A549 (cell line): Measurements from ENCODE around the gene CYP4V2. TPM values are rescaled to one million over a fixed set of nuclear protein-coding genes. Genes with fewer than 3 reads are reported as not detected.

ENCODE experiments used
- ATAC-seq, 2 experiments: fragments of 200-7000 bp in 1 of 2; fragments of >200 bp in 1 of 2; cut with Nextera tagmentation in 1 of 2; cut with Tn5 transposase in 1 of 2; 3 replicates each; pipeline versions ENCODE4 v1.8.0 to v1.9.1; 2018 to 2020; ENCODE audit warnings: mild to moderate bottlenecking in 1 of 2, moderate library complexity in 1 of 2
- CTCF ChIA-PET: fragments of 300-600 bp; sonication (Branson Sonifier 250); formaldehyde crosslinking; extraction: SDS; loops from one replicate; lab custom pipeline; 2021; ENCODE audit warnings: antibody characterized with exemption, inconsistent platforms; lab: Yijun Ruan, JAX
- POLR2A ChIA-PET: fragments of 350-600 bp; formaldehyde crosslinking; extraction: SDS; loops from one replicate; lab custom pipeline; 2021; ENCODE audit warnings: antibody characterized with exemption, inconsistent platforms; lab: Yijun Ruan, JAX
- DNase-seq, 2 experiments: peaks; one replicate each; pipeline versions ENCODE4 v3.0.0 to v3.0.0-alpha.2; 2011 to 2016; ENCODE audit warnings: low read depth in 1 of 2, low spot score in 1 of 2
- FAIRE-seq: peaks from 2 replicates; lab custom pipeline; 2011; peaks lifted over from hg19 to GRCh38; lab: Jason Lieb, UNC
- H3K27ac ChIP-seq, 2 experiments: fragments of >200 bp; sonication (Bioruptor Twin); formaldehyde crosslinking; 3 replicates each; pipeline ENCODE4 v1.5.1; 2016 to 2017
- H3K4me1 ChIP-seq: fragments of >200 bp; sonication (Bioruptor Twin); formaldehyde crosslinking; 3 replicates; pipeline ENCODE4 v1.6.1; 2016
- H3K4me2 ChIP-seq: fragments of >200 bp; sonication (Bioruptor Twin); formaldehyde crosslinking; 3 replicates; pipeline ENCODE4 v1.6.1; 2016
- H3K4me3 ChIP-seq: fragments of >200 bp; sonication (Bioruptor Twin); formaldehyde crosslinking; 3 replicates; pipeline ENCODE4 v1.5.1; 2016
- H3K9me3 ChIP-seq: fragments of >200 bp; sonication (Bioruptor Twin); formaldehyde crosslinking; 3 replicates; pipeline ENCODE4 v1.6.1; 2016
- ATOH8 ChIP-seq: fragments of 250-450 bp; sonication (Bioruptor Pico); IDR thresholded peaks from 2 replicates; pipeline ENCODE4 v1.5.0; 2020; ENCODE audit warnings: low read depth, mild to moderate bottlenecking, moderate library complexity
- BCL3 ChIP-seq: fragments of >200 bp; sonication (Bioruptor Twin); formaldehyde crosslinking; IDR thresholded peaks from 3 replicates; pipeline ENCODE4 v1.6.1; 2016
- BHLHE40 ChIP-seq: IDR thresholded peaks from 2 replicates; pipeline ENCODE4 v1.6.1; 2012; ENCODE audit warnings: low read depth, low read length, inconsistent platforms
- CBX8 ChIP-seq: fragments of 200-600 bp; sonication (generic); IDR thresholded peaks from 2 replicates; pipeline ENCODE4 v1.6.1; 2016
- CHD4 ChIP-seq: fragments of 200-600 bp; sonication (generic); IDR thresholded peaks from 2 replicates; pipeline ENCODE4 v1.6.1; 2016; ENCODE audit warnings: antibody characterized with exemption, mild to moderate bottlenecking, borderline replicate concordance
- EHF ChIP-seq: fragments of 250-450 bp; sonication (Bioruptor Pico); IDR thresholded peaks from 2 replicates; pipeline ENCODE4 v1.5.0; 2020; ENCODE audit warnings: mild to moderate bottlenecking
- EP300 ChIP-seq, 2 experiments: fragments of >200 bp; sonication (Bioruptor Twin); formaldehyde crosslinking; IDR thresholded peaks; 2 replicates in 1 of 2; 3 replicates in 1 of 2; pipeline ENCODE4 v1.6.1; 2016 to 2017
- FOSL2 ChIP-seq, 2 experiments: fragments of 450-650 bp in 1 of 2; fragments of >200 bp in 1 of 2; sonication (Bioruptor Twin) in 1 of 2; formaldehyde crosslinking; IDR thresholded peaks; 2 replicates each; pipeline versions ENCODE4 v1.5.0 to v1.6.1; 2016 to 2020; ENCODE audit warnings: mild to moderate bottlenecking in 1 of 2, moderate library complexity in 1 of 2
- FOXS1 ChIP-seq: fragments of 250-450 bp; sonication (Bioruptor Pico); IDR thresholded peaks from 2 replicates; pipeline ENCODE4 v1.5.0; 2020; ENCODE audit warnings: mild to moderate bottlenecking, moderate library complexity
- HDAC2 ChIP-seq: fragments of 200-600 bp; sonication (generic); IDR thresholded peaks from 2 replicates; pipeline ENCODE4 v1.6.1; 2016
- HES2 ChIP-seq: fragments of >200 bp; sonication (Bioruptor Twin); formaldehyde crosslinking; IDR thresholded peaks from 2 replicates; pipeline ENCODE4 v1.6.1; 2016
- HEYL ChIP-seq: fragments of 250-450 bp; sonication (Bioruptor Pico); IDR thresholded peaks from 2 replicates; pipeline ENCODE4 v1.8.0; 2021; ENCODE audit warnings: mild to moderate bottlenecking, moderate library complexity
- HOXA7 ChIP-seq: fragments of 250-450 bp; sonication (Bioruptor Pico); IDR thresholded peaks from 2 replicates; pipeline ENCODE4 v1.5.0; 2020; ENCODE audit warnings: mild to moderate bottlenecking, moderate library complexity
- KDM1A ChIP-seq: fragments of 200-600 bp; sonication (generic); IDR thresholded peaks from 2 replicates; pipeline ENCODE4 v1.6.1; 2016; ENCODE audit warnings: low read depth, mild to moderate bottlenecking
- MAZ ChIP-seq: fragments of 150-350 bp; IDR thresholded peaks from 2 replicates; pipeline ENCODE4 v1.6.1; 2014; ENCODE audit warnings: antibody characterized with exemption, low read depth, low read length, borderline replicate concordance
- POLR2AphosphoS2 ChIP-seq: conservative IDR thresholded peaks from 2 replicates; pipeline ENCODE4 v1.6.1; 2012; ENCODE audit warnings: low read length, improper control_type of control experiment, inconsistent platforms
- RAD21 ChIP-seq, 2 experiments: fragments of >200 bp in 1 of 2; sonication (Bioruptor Twin) in 1 of 2; formaldehyde crosslinking in 1 of 2; IDR thresholded peaks in 1 of 2; conservative IDR thresholded peaks in 1 of 2; 2 replicates in 1 of 2; 3 replicates in 1 of 2; pipeline ENCODE4 v1.6.1; 2012 to 2018; ENCODE audit warnings: inconsistent platforms in 1 of 2
- RCOR1 ChIP-seq: fragments of 150-350 bp; IDR thresholded peaks from 2 replicates; pipeline ENCODE4 v1.6.1; 2014; ENCODE audit warnings: antibody characterized with exemption, low read length, low read depth
- REST ChIP-seq: fragments of 200-600 bp; sonication (generic); IDR thresholded peaks from 2 replicates; pipeline ENCODE4 v1.6.1; 2016; ENCODE audit warnings: antibody characterized with exemption, mild to moderate bottlenecking, moderate library complexity
- RFX5 ChIP-seq: fragments of 450-650 bp; IDR thresholded peaks from 2 replicates; pipeline ENCODE4 v1.7.1; 2014; ENCODE audit warnings: antibody characterized with exemption, mild to moderate bottlenecking, moderate library complexity
- SREBF2 ChIP-seq: fragments of 450-650 bp; IDR thresholded peaks from 2 replicates; pipeline ENCODE4 v1.6.1; 2014; ENCODE audit warnings: mild to moderate bottlenecking, moderate library complexity
- TFCP2L1 ChIP-seq: fragments of 250-450 bp; sonication (Bioruptor Pico); IDR thresholded peaks from 2 replicates; pipeline ENCODE4 v1.5.0; 2021; ENCODE audit warnings: mild to moderate bottlenecking
- TP53 ChIP-seq: fragments of 250-450 bp; sonication (Bioruptor Pico); IDR thresholded peaks from 2 replicates; pipeline ENCODE4 v1.5.0; 2021; ENCODE audit warnings: mild to moderate bottlenecking, moderate library complexity
- USF2 ChIP-seq: fragments of 450-650 bp; IDR thresholded peaks from 2 replicates; pipeline ENCODE4 v1.6.1; 2014; ENCODE audit warnings: antibody characterized with exemption
- ZFP36 ChIP-seq: fragments of 450-650 bp; IDR thresholded peaks from 2 replicates; pipeline ENCODE4 v1.6.1; 2014; ENCODE audit warnings: borderline replicate concordance; ENCODE audit not compliant: partially characterized antibody
- ZNF302 ChIP-seq: fragments of 250-450 bp; sonication (Bioruptor Pico); IDR thresholded peaks from 2 replicates; pipeline ENCODE4 v1.9.0; 2021; ENCODE audit warnings: inconsistent platforms, mild to moderate bottlenecking, moderate library complexity
- WGBS: methylation state at CpG from one replicate; pipeline ENCODE4 v1.1.6; 2017; ENCODE audit errors: missing lambda C conversion rate; 5-methylcytosine and 5-hydroxymethylcytosine counted together
- polyA plus RNA-seq, 4 experiments: library from polyadenylated mRNA; depleted of rRNA in 3 of 4; stranded (reverse); fragments of >200 nt; fragmentation: RNase III in 1 of 4; extraction: RNeasy Plus Mini Kit Qiagen cat#74134 plus additional on column Dnase treatment in 1 of 4; gene quantifications; 2 replicates in 3 of 4; 3 replicates in 1 of 4; pipeline ENCODE4 v1.2.3, GENCODE V29; 2011 to 2017

CYP4V2 gene
- polyA plus RNA-seq, 2 of the 4 experiments (the other 2 are of a cell fraction): 3.0 to 5.0 TPM

- Histone ChIP-seq H3K9me3 (no peaks in the 10 kb centered on the region; the same call in 2 of the 3 replicates), H3K27ac (no peak overlapping the region), H3K4me1 (no peaks in the 10 kb centered on the region), H3K4me3 (no peak overlapping the region), H3K4me2 (no peak overlapping the region)
- ATAC-seq (no peak), FAIRE-seq (no peak), DNase-seq (no peak)
- POLR2A ChIA-PET: no interaction called here
- TF ChIP-seq FOXS1 (no peak), HDAC2 (no peak), HOXA7 (no peak), USF2 (no peak), RFX5 (no peak), BCL3 (no peak)
- CTCF ChIA-PET: no interaction called here
Observed at GRCh38 chr4:186225848-186226247, 34.5 kb downstream of the CYP4V2 start.

GRCh38 chr4:186226521-186227189, 35.3 kb downstream of the CYP4V2 start:
- ChIA-PET POLR2A (no interaction called here), CTCF (no interaction called here)
- 75% methylated on average over 2 of the region's 3 CpGs for WGBS
- ATAC-seq: no peak
- DNase-seq: no peak
- H3K4me3 ChIP-seq: no peak overlapping the region
- no peak for TF ChIP-seq EP300 (IDR thresholded peaks at IDR 0.05)
- TF ChIP-seq RAD21 (conservative IDR thresholded peaks at IDR 0.05 in 1 of 2, IDR thresholded peaks at IDR 0.05 in 1 of 2): no peak
- no peak for TF ChIP-seq HOXA7
- no peak for TF ChIP-seq KDM1A
- TF ChIP-seq CHD4: no peak
- no peak for TF ChIP-seq HEYL (CRISPR knock-in tag)
- no peak overlapping the region for H3K27ac ChIP-seq
- no peak overlapping the region for H3K4me2 ChIP-seq
- no peaks in the 10 kb centered on the region for H3K4me1 ChIP-seq
- no peaks in the 10 kb centered on the region; the same call in 2 of the 3 replicates for H3K9me3 ChIP-seq
- FAIRE-seq: no peak

- H3K4me3 ChIP-seq: no peak within 1 kb of the TSS
- TF ChIP-seq ATOH8 (no peak), SREBF2 (no peak), REST (no peak), TFCP2L1 (no peak), EHF (CRISPR knock-in tag) (no peak), TP53 (CRISPR knock-in tag) (no peak), ZNF302 (CRISPR knock-in tag) (no peak), HDAC2 (no peak), RCOR1 (no peak), FOSL2 (IDR thresholded peaks at IDR 0.05) (no peak), FOSL2 (CRISPR knock-in tag; IDR thresholded peaks at IDR 0.05) (no peak), MAZ (no peak), FOXS1 (no peak), HOXA7 (no peak), HES2 (no peak), CBX8 (no peak), RFX5 (no peak), BHLHE40 (no peak), BCL3 (no peak), POLR2AphosphoS2 (no peak), ZFP36 (no peak)
- DNase-seq (no peak), ATAC-seq (no peak), FAIRE-seq (no peak)
- no peaks in the 10 kb centered on the region; the same call in 2 of the 3 replicates for H3K9me3 ChIP-seq
- ChIA-PET POLR2A (no interaction called here), CTCF (no interaction called here)
- no peaks in the 10 kb centered on the region for H3K4me1 ChIP-seq
- H3K4me2 ChIP-seq: no peak within 1 kb of the TSS
- WGBS: 48% methylated on average over 5 of the region's 5 CpGs
- no peak within 1 kb of the TSS for H3K27ac ChIP-seq
Observed at GRCh38 chr4:186227221-186227620, 35.9 kb downstream of the CYP4V2 start, which contains the start of gene KLKB1. Gene KLKB1 (plus strand): TSS chr4:186227507. CDS start chr4:186228196, 689 bp downstream.
